ENCODE measurements around the gene SUMO2.

- TF ChIP-seq POLR2A (IDR thresholded peaks at IDR 0.05) (no peak), CTCF (IDR thresholded peaks at IDR 0.05) (no peak)
These were observed 37.8 kb downstream of the SUMO2 start for GRCh38 chr17:75144816-75145512.
